GM15510 (cell line): ENCODE measurements around the gene SERTAD3.

Experiments
- POLR2A ChIP-seq: IDR thresholded peaks from 3 replicates; pipeline ENCODE4 v1.6.1; 2011; ENCODE audit warnings: borderline replicate concordance; ENCODE audit not compliant: insufficient read length; ENCODE audit errors: extremely low read depth

SERTAD3 gene

DNA sequence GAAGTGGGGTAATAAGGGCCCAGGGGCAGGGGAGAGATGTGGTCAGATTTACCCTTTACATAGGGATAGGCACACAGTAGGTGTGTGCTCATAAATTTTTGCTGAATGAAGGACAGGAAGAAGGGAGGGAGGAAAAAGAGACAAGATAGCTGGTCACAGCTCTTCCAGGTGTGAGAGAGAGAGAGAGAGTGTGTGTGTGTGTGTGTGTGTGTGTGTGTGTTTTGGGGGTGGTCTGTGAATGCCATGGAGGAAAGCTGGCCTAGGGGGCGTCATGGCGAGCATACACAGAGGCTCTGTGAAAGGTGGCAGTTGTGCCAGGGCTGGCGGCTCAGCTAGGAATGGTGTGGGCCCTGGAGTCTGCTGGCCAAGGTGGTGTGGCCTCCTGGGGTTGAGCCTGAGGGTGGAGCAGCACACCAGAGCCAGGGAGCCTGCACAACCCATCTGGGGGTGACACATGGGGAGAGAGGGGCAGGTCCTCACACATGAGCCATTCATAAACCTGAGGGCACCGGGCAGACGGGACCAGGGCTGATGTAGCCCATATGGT, 25.0 kb downstream of the SERTAD3 start:
- TF ChIP-seq POLR2A, result no peak

DNA sequence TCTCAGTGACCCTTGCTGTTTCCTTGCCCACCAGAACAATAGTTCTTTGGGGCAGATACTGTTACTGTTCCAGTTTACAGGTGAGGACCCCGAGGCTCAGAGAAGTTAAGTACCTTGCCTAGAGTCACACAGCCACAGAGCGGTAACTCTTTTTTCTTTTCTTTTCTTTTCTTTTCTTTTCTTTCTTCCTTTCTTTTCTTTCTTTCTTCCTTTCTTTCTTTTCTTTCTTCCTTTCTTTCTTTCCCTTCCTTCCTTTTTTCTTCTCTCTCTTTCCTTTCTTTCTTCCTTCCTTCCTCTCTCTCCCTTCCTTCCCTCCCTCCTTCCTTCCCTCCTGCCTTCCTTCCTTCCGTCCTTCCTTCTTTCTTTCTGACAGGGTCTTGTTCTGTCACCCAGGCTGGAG, 26.1 kb downstream of the SERTAD3 start:
- TF ChIP-seq POLR2A, result no peak

DNA sequence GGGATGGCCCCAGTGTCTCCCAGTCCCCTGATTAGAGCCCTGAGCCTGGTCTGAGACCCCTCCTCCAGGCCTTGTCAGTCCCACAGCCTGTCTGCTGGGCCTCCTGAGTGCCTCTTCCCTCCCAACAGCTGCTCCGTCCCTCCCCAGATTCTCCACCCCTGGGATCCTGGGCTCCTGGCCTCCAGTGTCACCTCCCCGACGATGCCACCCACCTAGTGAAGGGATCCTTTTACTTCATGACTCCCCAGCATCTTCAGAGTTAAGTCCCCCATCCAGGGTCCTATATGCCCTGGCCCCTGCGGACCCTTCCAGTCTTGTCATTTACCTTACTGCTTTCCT, 26.5 kb downstream of the SERTAD3 start:
- TF ChIP-seq POLR2A, result no peak

- peak; percentile 17 for TF ChIP-seq POLR2A
These were observed 27.1 kb downstream of the SERTAD3 start for GRCh38 chr19:40416918-40417642.

GRCh38 chr19:40415768-40416167, 28.4 kb downstream of the SERTAD3 start:
- TF ChIP-seq POLR2A, result no peak

GRCh38 chr19:40414542-40415535, 29.3 kb downstream of the SERTAD3 start:
- TF ChIP-seq POLR2A, result no peak

GRCh38 chr19:40413291-40413845, 30.8 kb downstream of the SERTAD3 start, which contains the start of gene PRX:
Gene PRX, minus strand, starts transcription at chr19:40413378. Its CDS starts 5,446 bp downstream, at chr19:40407932.
- TF ChIP-seq POLR2A, result no peak

DNA sequence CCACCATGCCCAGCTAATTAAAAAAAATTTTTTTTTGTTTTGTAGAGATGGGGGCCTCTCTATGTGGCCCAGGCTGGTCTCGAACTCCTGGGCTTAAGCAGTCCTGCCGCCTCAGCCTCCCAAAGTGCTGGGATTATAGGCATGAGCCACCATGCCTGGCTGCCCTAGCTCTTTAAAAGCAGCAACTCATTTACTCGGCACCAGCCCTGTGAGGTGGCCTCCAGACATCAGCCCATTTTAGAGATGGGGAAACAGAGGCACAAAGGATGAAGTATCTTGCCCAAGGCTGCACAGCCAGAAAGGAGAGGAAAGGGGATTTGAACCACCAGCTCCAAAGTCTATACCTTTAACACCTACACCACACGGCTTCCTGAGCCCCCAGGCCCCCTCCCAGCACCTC, 31.3 kb downstream of the SERTAD3 start:
- TF ChIP-seq POLR2A, result no peak

DNA sequence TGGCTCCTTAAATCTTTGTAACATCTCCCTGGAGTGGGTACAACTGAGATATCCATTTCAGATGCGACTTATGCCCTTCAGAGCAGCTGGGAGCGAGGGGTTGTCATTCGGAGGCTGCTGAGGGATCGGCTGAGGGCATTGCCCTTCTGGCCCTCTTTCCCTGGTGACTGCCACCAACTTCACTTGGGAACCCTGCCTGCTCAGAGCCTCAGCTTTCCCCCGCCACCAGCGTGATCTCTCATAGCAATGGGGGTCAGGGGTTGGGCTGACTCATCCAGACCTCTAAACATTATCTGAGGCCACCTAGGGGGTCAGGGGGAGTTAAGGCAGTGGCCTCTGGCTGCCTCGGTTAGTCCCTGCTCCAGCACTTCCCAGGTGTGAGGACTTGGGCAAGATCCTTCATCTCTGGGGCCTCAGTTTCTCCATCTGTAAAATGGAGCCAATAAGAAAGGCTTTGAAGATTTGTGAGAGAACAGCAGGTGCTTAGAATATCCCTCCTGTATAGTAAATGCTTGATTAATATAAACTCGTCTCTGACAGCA, 32.1 kb downstream of the SERTAD3 start:
- TF ChIP-seq POLR2A, result no peak

DNA sequence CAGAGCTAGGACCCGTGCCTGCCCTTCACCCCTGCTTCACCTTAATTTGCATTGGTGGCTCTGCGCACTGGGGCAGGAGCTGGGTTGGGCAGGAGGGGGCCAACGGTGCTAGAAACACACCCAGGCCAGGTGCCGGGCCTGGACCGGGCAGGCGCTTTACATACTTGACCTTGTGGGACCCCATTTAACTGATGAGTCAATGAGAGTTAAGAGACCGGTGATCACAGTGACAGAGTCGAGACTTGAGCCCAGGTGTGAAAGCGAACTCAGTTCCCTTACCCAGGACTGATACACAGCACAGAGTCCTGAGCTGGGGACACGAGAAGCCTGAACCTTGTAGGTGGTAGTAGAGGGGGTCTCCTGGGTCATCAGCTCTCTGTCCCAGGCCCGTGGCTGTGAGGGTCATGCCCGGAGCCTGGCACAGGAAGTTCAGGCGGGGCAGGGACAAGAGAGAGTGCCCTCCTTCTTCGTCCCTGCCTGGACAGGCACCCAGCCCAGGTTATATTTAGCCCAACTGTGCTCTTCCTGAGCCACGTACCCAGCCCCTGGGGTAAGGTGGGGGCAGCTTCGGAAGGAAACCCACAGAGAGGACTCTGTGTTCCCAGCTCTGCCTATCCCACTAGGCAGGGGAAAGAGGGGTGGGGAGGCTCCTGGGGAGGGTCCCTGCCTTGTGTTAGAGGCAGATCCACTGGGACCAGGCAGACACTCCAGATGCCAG, 32.9 kb downstream of the SERTAD3 start:
- no peak for TF ChIP-seq POLR2A

- TF ChIP-seq POLR2A, result no peak
These were observed 34.1 kb downstream of the SERTAD3 start for GRCh38 chr19:40410030-40410389.

DNA sequence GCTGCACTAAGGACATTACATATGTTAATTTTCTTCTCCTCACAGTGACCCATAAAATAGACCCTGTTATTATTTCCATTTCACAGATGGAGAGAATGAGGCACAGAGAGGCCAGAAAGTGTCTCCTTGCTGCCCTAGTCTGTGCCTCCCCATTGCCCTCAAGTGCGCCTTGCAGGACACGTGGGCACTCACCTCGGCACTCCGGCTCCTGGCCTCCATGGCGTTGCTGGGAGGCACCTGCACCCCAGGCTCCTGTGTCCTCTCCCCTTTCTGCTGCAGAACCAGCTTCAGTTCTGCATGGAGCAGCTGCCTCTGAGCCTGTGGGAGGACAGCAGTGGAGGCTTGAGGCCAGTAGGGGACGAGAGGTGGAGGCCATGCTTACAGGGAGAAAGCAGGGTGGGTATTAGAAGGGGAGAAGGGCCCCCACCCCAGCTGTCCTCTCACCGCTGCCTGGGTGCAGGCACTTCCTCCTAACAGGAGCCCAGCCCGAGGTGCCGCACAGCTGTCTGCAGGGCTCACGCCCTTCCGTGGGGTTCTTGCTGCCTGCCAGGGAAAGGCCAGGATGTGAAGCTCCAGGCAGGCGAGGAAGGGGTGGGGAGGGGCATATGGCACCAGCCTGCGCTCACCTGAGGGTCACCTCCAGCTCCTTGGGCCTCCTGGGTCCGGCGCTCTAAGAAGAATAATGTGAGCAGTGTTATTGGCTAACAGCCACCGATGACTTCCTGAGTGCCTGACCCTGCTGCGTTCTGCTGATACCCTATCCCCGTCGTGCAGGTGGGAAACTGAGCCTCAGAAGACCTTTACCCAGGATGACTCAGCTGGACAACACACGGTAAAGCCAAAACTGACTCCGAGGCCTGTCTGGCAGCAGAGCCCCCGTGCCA, 36.2 kb downstream of the SERTAD3 start:
- TF ChIP-seq POLR2A, result no peak

DNA sequence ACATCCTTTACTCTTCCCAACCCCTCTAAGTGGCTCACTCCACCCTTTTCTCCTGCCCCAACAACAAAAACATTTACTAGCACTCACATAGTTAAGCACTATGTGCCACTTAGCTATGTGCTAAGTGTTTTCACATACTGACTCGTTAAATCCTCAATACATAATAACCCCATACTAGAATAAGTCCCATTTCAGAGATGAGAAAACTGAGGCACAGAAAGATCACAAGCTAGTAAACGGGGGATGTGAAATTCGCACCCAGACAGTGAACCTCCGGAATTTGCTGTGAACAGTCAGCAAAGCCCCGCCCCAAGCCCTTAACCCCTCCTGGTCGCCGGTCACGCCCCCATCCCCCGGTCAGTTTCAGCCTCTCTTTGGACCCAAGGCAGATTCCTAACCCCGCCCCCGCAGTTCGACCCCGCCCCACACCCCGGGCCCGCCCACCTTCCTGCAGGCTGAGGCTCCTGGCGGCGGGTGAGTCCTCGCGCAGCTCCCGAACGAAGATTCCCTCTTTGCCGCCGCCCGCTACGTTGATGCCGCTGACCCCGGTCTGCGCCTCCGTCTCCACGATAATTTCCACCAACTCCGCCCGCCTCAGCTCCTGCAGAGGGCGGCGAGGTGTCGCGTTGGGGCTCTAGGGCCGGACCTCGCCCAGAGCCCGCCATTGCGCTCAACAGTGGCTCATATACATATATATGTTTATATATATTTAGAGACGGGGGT, 40.7 kb downstream of the SERTAD3 start:
- peak; percentile 28 for TF ChIP-seq POLR2A
